ENCODE measurements around the gene PIM1. TPM values are rescaled to one million over a fixed set of nuclear protein-coding genes. Genes with fewer than 3 reads are reported as not detected.
A peak's percentile ranks its signal among the peaks of the same experiment; 100 is the strongest.

PIM1 gene
- total and polyA plus RNA-seq, 9 of the 15 experiments (the other 6 are each of a cell fraction or from before 2014, with no cell fraction given): 19.0 to 789 (median 212) TPM

- 0 out of 2 replicates have a peak, but pooled peaks have one; percentile 50 for TF ChIP-seq SMAD3 (CRISPR knock-in tag; conservative IDR thresholded peaks at IDR 0.05)
- TF ChIP-seq HSF4 (CRISPR knock-in tag; IDR thresholded peaks at IDR 0.05; ENCODE audit: borderline replicate concordance): peak; percentile 16; the same call in 1 of the 2 replicates
- TF ChIP-seq ZNF133 (CRISPR knock-in tag; IDR thresholded peaks at IDR 0.05): no peak
- peak; percentile 42; the same call in 1 of the 2 replicates for TF ChIP-seq EP400 (IDR thresholded peaks at IDR 0.05)
- TF ChIP-seq, protein P1, sequence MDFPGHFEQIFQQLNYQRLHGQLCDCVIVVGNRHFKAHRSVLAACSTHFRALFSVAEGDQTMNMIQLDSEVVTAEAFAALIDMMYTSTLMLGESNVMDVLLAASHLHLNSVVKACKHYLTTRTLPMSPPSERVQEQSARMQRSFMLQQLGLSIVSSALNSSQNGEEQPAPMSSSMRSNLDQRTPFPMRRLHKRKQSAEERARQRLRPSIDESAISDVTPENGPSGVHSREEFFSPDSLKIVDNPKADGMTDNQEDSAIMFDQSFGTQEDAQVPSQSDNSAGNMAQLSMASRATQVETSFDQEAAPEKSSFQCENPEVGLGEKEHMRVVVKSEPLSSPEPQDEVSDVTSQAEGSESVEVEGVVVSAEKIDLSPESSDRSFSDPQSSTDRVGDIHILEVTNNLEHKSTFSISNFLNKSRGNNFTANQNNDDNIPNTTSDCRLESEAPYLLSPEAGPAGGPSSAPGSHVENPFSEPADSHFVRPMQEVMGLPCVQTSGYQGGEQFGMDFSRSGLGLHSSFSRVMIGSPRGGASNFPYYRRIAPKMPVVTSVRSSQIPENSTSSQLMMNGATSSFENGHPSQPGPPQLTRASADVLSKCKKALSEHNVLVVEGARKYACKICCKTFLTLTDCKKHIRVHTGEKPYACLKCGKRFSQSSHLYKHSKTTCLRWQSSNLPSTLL (IDR thresholded peaks at IDR 0.05): peak; percentile 83; the same call in 1 of the 2 replicates
- peak; percentile 58; the same call in 1 of the 2 replicates for TF ChIP-seq ZSCAN29 (IDR thresholded peaks at IDR 0.05)
- peak; percentile 99 for TF ChIP-seq THRAP3 (IDR thresholded peaks at IDR 0.05; ENCODE audit: borderline replicate concordance)
- TF ChIP-seq SMARCE1 (IDR thresholded peaks at IDR 0.05): peak; percentile 91
- TF ChIP-seq, protein P2, sequence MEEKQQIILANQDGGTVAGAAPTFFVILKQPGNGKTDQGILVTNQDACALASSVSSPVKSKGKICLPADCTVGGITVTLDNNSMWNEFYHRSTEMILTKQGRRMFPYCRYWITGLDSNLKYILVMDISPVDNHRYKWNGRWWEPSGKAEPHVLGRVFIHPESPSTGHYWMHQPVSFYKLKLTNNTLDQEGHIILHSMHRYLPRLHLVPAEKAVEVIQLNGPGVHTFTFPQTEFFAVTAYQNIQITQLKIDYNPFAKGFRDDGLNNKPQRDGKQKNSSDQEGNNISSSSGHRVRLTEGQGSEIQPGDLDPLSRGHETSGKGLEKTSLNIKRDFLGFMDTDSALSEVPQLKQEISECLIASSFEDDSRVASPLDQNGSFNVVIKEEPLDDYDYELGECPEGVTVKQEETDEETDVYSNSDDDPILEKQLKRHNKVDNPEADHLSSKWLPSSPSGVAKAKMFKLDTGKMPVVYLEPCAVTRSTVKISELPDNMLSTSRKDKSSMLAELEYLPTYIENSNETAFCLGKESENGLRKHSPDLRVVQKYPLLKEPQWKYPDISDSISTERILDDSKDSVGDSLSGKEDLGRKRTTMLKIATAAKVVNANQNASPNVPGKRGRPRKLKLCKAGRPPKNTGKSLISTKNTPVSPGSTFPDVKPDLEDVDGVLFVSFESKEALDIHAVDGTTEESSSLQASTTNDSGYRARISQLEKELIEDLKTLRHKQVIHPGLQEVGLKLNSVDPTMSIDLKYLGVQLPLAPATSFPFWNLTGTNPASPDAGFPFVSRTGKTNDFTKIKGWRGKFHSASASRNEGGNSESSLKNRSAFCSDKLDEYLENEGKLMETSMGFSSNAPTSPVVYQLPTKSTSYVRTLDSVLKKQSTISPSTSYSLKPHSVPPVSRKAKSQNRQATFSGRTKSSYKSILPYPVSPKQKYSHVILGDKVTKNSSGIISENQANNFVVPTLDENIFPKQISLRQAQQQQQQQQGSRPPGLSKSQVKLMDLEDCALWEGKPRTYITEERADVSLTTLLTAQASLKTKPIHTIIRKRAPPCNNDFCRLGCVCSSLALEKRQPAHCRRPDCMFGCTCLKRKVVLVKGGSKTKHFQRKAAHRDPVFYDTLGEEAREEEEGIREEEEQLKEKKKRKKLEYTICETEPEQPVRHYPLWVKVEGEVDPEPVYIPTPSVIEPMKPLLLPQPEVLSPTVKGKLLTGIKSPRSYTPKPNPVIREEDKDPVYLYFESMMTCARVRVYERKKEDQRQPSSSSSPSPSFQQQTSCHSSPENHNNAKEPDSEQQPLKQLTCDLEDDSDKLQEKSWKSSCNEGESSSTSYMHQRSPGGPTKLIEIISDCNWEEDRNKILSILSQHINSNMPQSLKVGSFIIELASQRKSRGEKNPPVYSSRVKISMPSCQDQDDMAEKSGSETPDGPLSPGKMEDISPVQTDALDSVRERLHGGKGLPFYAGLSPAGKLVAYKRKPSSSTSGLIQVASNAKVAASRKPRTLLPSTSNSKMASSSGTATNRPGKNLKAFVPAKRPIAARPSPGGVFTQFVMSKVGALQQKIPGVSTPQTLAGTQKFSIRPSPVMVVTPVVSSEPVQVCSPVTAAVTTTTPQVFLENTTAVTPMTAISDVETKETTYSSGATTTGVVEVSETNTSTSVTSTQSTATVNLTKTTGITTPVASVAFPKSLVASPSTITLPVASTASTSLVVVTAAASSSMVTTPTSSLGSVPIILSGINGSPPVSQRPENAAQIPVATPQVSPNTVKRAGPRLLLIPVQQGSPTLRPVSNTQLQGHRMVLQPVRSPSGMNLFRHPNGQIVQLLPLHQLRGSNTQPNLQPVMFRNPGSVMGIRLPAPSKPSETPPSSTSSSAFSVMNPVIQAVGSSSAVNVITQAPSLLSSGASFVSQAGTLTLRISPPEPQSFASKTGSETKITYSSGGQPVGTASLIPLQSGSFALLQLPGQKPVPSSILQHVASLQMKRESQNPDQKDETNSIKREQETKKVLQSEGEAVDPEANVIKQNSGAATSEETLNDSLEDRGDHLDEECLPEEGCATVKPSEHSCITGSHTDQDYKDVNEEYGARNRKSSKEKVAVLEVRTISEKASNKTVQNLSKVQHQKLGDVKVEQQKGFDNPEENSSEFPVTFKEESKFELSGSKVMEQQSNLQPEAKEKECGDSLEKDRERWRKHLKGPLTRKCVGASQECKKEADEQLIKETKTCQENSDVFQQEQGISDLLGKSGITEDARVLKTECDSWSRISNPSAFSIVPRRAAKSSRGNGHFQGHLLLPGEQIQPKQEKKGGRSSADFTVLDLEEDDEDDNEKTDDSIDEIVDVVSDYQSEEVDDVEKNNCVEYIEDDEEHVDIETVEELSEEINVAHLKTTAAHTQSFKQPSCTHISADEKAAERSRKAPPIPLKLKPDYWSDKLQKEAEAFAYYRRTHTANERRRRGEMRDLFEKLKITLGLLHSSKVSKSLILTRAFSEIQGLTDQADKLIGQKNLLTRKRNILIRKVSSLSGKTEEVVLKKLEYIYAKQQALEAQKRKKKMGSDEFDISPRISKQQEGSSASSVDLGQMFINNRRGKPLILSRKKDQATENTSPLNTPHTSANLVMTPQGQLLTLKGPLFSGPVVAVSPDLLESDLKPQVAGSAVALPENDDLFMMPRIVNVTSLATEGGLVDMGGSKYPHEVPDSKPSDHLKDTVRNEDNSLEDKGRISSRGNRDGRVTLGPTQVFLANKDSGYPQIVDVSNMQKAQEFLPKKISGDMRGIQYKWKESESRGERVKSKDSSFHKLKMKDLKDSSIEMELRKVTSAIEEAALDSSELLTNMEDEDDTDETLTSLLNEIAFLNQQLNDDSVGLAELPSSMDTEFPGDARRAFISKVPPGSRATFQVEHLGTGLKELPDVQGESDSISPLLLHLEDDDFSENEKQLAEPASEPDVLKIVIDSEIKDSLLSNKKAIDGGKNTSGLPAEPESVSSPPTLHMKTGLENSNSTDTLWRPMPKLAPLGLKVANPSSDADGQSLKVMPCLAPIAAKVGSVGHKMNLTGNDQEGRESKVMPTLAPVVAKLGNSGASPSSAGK (IDR thresholded peaks at IDR 0.05): peak; percentile 74
- TF ChIP-seq KDM1A (IDR thresholded peaks at IDR 0.05): peak; percentile 60 to 73
- no peak for TF ChIP-seq TEAD4 (IDR thresholded peaks at IDR 0.05; ENCODE audit: low read length)
- TF ChIP-seq TEAD4 (CRISPR knock-in tag; IDR thresholded peaks at IDR 0.05; ENCODE audit: borderline replicate concordance): no peak
- no peak for TF ChIP-seq HMG20B (CRISPR knock-in tag; IDR thresholded peaks at IDR 0.05)
- 0 out of 2 replicates have a peak, but pooled peaks have one; percentile 50 for TF ChIP-seq ZNF23 (CRISPR knock-in tag; IDR thresholded peaks at IDR 0.05)
- TF ChIP-seq ZNF316 (IDR thresholded peaks at IDR 0.05): peak; percentile 31; the same call in 1 of the 2 replicates
- TF ChIP-seq SREBF1 (IDR thresholded peaks at IDR 0.05; ENCODE audit: borderline replicate concordance, low read depth, low read length): no peak
- peak; percentile 81 for TF ChIP-seq PHB2 (IDR thresholded peaks at IDR 0.05; ENCODE audit: low read depth)
These were observed 34.2 kb downstream of the PIM1 start (continued) for GRCh38 chr6:37204014-37204751.
